ENCODE measurements around the gene NSD1.

DNA sequence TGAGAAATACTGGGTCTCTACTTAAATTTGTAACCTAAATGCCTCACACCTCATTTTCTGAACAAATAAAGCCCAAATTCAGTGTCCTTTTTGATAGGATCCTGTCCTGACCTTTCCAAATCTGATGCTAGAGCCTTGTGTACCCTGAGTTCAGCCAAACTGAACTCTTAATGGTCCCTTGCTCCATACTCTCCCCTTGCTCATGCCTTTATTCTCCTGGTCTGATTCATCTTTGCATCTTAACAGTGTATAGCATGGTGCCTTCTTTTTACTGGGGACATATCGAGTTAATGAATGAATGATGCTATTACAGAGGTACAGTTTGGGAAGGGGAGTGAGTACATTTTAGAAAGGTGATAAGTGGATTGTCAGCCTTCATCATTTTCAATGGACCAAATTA, 9.2 kb downstream of the NSD1 start:
- TF ChIP-seq, protein P1, sequence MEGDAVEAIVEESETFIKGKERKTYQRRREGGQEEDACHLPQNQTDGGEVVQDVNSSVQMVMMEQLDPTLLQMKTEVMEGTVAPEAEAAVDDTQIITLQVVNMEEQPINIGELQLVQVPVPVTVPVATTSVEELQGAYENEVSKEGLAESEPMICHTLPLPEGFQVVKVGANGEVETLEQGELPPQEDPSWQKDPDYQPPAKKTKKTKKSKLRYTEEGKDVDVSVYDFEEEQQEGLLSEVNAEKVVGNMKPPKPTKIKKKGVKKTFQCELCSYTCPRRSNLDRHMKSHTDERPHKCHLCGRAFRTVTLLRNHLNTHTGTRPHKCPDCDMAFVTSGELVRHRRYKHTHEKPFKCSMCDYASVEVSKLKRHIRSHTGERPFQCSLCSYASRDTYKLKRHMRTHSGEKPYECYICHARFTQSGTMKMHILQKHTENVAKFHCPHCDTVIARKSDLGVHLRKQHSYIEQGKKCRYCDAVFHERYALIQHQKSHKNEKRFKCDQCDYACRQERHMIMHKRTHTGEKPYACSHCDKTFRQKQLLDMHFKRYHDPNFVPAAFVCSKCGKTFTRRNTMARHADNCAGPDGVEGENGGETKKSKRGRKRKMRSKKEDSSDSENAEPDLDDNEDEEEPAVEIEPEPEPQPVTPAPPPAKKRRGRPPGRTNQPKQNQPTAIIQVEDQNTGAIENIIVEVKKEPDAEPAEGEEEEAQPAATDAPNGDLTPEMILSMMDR (IDR thresholded peaks at IDR 0.05; ENCODE audit: low read depth, low read length, poor library complexity, severe bottlenecking), result no peak
- no peak for TF ChIP-seq EZH2phosphoT487 (IDR thresholded peaks at IDR 0.05; ENCODE audit: borderline replicate concordance, low read length)

Measured in DOHH2 (cell line).